Chondrocyte (in vitro differentiated cells): Measurements from ENCODE around the gene YEATS2. TPM values are rescaled to one million over a fixed set of nuclear protein-coding genes. Genes with fewer than 3 reads are reported as not detected.

Source experiments
- DNase-seq: peaks from one replicate; pipeline ENCODE4 v3.0.0; 2021; ENCODE audit warnings: mixed read lengths, low spot score
- H3K27ac Mint-ChIP-seq: one replicate; pipeline ENCODE4 v1.8.0; 2021; ENCODE audit warnings: mild to moderate bottlenecking, moderate library complexity, mixed read lengths; ENCODE audit not compliant: unreplicated experiment
- H3K27me3 Mint-ChIP-seq: 2 replicates; pipeline ENCODE4 v1.8.0; 2021; ENCODE audit warnings: low read depth, mixed read lengths
- H3K36me3 Mint-ChIP-seq: 2 replicates; pipeline ENCODE4 v1.8.0; 2021; ENCODE audit warnings: low read depth, mixed read lengths
- H3K4me1 Mint-ChIP-seq: 2 replicates; pipeline ENCODE4 v1.8.0; 2021; ENCODE audit warnings: low read depth, mild to moderate bottlenecking, mixed read lengths
- H3K4me3 Mint-ChIP-seq: one replicate; pipeline ENCODE4 v1.8.0; 2021; ENCODE audit warnings: mild to moderate bottlenecking, moderate library complexity, mixed read lengths; ENCODE audit not compliant: unreplicated experiment
- H3K9me3 Mint-ChIP-seq: 2 replicates; pipeline ENCODE4 v1.8.0; 2021; ENCODE audit warnings: low read depth, mixed read lengths
- CTCF ChIP-seq: fragments of 200-600 bp; sonication (generic); IDR thresholded peaks from 2 replicates; pipeline ENCODE4 v1.5.0; 2021; ENCODE audit warnings: antibody characterized with exemption, mild to moderate bottlenecking, moderate library complexity
- total RNA-seq: library from RNA; stranded (reverse); gene quantifications from 3 replicates; pipeline ENCODE4 v1.2.1, GENCODE V29; 2021

YEATS2 gene
- total RNA-seq, 1 donor from 2014 or later = 38.2 TPM

GRCh38 chr3:183816681-183817510, 119.3 kb downstream of the YEATS2 start:
- no peaks in the 10 kb centered on the region for H3K27me3 Mint-ChIP-seq
- no peak for TF ChIP-seq CTCF
- peaks cover 7% of the 10 kb centered on the region for H3K36me3 Mint-ChIP-seq
- no peak overlapping the region for H3K27ac Mint-ChIP-seq
- H3K9me3 Mint-ChIP-seq = no peaks in the 10 kb centered on the region
- H3K4me1 Mint-ChIP-seq = peaks cover 4% of the 10 kb centered on the region
- no peak overlapping the region for H3K4me3 Mint-ChIP-seq
- no peak for DNase-seq

DNA sequence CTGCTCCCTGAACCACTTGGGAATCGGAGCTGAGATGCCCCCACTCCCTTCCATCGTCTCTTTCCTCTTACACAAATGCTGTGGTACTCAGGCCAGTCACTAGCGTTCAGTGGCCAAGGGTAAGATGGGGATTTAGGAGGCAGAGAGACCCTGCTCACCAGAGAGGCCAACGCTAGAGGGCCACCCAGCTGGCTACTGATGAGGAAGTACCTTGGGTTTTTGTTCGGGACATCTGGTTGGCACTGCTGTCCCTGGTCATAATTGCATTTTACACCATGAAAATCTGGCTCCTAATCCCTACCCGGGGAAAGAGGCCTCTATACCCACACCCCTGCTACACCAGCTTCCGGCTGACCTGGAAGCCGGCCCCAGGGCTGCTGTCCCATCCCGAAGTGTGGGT, 120.0 kb downstream of the YEATS2 start:
- H3K27ac Mint-ChIP-seq = no peak overlapping the region
- H3K4me1 Mint-ChIP-seq = peaks cover 3% of the 10 kb centered on the region
- peaks cover 7% of the 10 kb centered on the region for H3K36me3 Mint-ChIP-seq
- H3K27me3 Mint-ChIP-seq = no peaks in the 10 kb centered on the region
- DNase-seq = no peak
- no peak for TF ChIP-seq CTCF
- H3K9me3 Mint-ChIP-seq = no peaks in the 10 kb centered on the region
- no peak overlapping the region for H3K4me3 Mint-ChIP-seq

DNA sequence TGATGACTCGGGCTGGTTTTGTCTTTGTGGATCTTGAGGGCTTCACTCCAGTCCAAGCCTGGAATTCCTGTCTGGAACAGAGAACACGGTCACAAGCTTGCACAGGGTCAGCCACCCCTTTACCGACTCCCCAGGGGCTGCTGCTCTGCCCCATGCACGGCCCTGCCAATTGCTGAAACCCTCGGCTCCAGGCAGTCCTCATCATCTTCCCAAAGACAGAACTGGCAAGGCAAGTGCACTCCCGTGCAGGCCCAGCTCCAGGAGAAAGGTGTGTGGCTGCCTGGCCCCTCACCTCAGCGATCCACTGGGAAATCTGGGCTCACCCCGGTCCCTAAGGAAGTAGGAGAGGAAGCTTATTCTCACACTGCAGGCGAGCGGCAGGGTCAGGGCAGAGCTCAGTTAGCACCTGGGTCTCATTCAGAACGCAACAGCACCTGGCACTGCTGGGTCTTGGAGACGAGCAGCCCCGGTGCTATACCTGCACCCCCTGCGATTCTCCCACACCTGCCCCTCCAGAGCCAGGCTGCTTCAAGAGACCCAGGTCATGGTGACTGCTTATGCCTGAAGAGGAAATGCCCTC, 120.5 kb downstream of the YEATS2 start:
- Mint-ChIP-seq H3K9me3 (no peaks in the 10 kb centered on the region), H3K4me3 (no peak overlapping the region), H3K27ac (no peak overlapping the region), H3K36me3 (peaks cover 7% of the 10 kb centered on the region), H3K27me3 (no peaks in the 10 kb centered on the region), H3K4me1 (no peaks in the 10 kb centered on the region)
- DNase-seq = peak; percentile 41
- no peak for TF ChIP-seq CTCF

DNA sequence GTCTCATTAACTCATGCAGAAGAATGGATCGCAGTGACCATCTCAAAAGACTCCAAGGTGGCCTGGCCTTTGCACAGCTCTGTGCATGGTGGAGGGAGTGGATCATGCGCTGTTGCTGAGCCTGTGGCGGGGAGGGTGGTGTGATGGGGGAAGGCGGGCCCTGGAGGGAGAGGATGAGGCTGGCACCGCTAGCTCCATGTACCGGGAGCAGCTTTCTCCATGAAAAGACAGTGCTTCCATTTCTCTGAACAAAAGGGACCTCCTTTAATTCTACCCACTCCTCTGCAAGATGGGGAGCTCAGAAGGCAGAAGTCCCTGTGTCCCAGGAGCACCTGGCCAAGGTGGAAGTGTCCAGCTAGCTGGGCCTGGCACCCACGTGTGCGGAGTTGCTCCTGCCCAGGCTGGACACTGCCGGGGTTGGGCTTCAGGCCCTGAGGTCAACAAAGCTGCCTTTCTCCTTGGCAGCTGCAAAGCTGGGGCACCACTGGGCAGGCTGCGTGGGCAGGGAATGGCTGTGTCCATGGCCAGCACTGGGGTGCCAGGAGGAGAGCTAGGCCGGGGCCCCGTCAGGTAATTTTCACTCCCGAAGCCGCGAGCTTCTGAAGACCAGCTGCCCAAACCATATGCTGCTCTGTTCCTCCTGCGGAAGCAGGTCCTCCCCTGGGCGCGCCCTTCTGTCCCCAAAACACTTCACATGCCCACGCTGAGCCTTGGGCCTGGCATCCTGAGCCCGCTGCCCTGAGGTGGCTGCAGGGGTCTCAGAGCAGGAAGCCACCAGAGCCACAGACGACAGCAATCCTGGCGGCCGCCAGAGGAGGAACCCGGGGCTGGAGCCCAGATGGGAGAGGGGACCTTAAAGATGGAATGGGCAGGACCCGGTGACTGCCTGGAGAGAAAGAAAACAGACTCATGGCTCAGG, 121.4 kb downstream of the YEATS2 start:
- H3K4me3 Mint-ChIP-seq = no peak overlapping the region
- no peaks in the 10 kb centered on the region for H3K9me3 Mint-ChIP-seq
- peaks cover 7% of the 10 kb centered on the region for H3K36me3 Mint-ChIP-seq
- peaks cover 4% of the 10 kb centered on the region for H3K4me1 Mint-ChIP-seq
- no peak for TF ChIP-seq CTCF
- DNase-seq = no peak
- H3K27me3 Mint-ChIP-seq = no peaks in the 10 kb centered on the region
- no peak overlapping the region for H3K27ac Mint-ChIP-seq

DNA sequence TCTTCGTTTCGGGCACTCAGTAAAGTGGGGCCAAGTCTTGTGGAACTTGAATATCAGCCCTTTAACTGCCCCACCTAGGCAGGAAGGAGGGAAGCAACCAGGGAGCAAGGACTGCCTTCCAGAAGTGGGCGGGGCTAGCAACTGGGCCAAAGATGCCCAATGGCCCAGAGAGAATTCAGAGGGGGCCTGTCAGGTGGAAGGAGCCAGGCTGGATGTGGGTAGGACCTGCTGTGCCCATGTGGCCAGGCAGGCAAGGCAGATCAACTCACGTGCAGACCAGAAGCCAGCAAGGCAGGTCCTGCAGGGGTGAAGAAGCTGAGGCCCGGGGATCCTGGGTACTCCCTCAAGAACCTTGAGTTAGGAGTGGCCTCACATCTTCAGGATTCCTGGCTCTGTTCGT, 122.2 kb downstream of the YEATS2 start:
- Mint-ChIP-seq H3K4me3 (no peak overlapping the region), H3K36me3 (peaks cover 7% of the 10 kb centered on the region)

More for the DNA sequence above, 122.2 kb downstream of the YEATS2 start:
- TF ChIP-seq CTCF = no peak
- no peak overlapping the region for H3K27ac Mint-ChIP-seq
- no peak for DNase-seq
- peaks cover 11% of the 10 kb centered on the region for H3K4me1 Mint-ChIP-seq
- no peaks in the 10 kb centered on the region for H3K27me3 Mint-ChIP-seq
- no peaks in the 10 kb centered on the region for H3K9me3 Mint-ChIP-seq
